Measurements from ENCODE around the gene PLCL1.

Gene PLCL1

GRCh38 chr2:197938555-197938954, 134.2 kb downstream of the PLCL1 start:
- Histone ChIP-seq H3F3A (ENCODE audit: insufficient read depth, low read length) (no peaks in the 10 kb centered on the region), H2AFZ (ENCODE audit: low read length) (no peak overlapping the region), H3K9me2 (ENCODE audit: low read depth, low read length) (no peaks in the 10 kb centered on the region), H3K27me3 (ENCODE audit: insufficient read depth, low read length) (no peaks in the 10 kb centered on the region), H3K79me2 (ENCODE audit: insufficient read depth, low read length) (no peaks in the 10 kb centered on the region), H3K4me2 (ENCODE audit: low read length) (no peak overlapping the region), H3K4me1 (ENCODE audit: insufficient read depth, low read length, severe bottlenecking) (no peaks in the 10 kb centered on the region), H3K36me3 (ENCODE audit: insufficient read depth, low read length) (no peaks in the 10 kb centered on the region), H3K27ac (ENCODE audit: low read depth, low read length, poor library complexity, severe bottlenecking) (no peak overlapping the region), H3K9me3 (ENCODE audit: low read length) (no peaks in the 10 kb centered on the region), H3K9ac (ENCODE audit: low read length) (no peak overlapping the region), H4K20me1 (ENCODE audit: insufficient read depth, low read length) (no peaks in the 10 kb centered on the region), H3K4me3 (ENCODE audit: low read depth, low read length, poor library complexity, severe bottlenecking) (no peak overlapping the region)
- no peak for TF ChIP-seq EZH2 (IDR thresholded peaks at IDR 0.05; ENCODE audit: borderline replicate concordance, low read length)
- TF ChIP-seq CTCF (IDR thresholded peaks at IDR 0.05; ENCODE audit: low read length), result no peak

GRCh38 chr2:197939787-197940186, 135.4 kb downstream of the PLCL1 start:
- no peak for TF ChIP-seq EZH2 (IDR thresholded peaks at IDR 0.05; ENCODE audit: borderline replicate concordance, low read length)
- TF ChIP-seq CTCF (IDR thresholded peaks at IDR 0.05; ENCODE audit: low read length), result no peak
- no peak overlapping the region for H3K27ac ChIP-seq (ENCODE audit: low read depth, low read length, poor library complexity, severe bottlenecking)
- no peaks in the 10 kb centered on the region for H3K9me3 ChIP-seq (ENCODE audit: low read length)
- H3K27me3 ChIP-seq (ENCODE audit: insufficient read depth, low read length), result no peaks in the 10 kb centered on the region
- no peaks in the 10 kb centered on the region for H3K79me2 ChIP-seq (ENCODE audit: insufficient read depth, low read length)
- no peaks in the 10 kb centered on the region for H3F3A ChIP-seq (ENCODE audit: insufficient read depth, low read length)
- H3K9ac ChIP-seq (ENCODE audit: low read length), result no peak overlapping the region
- no peaks in the 10 kb centered on the region for H4K20me1 ChIP-seq (ENCODE audit: insufficient read depth, low read length)
- no peaks in the 10 kb centered on the region for H3K36me3 ChIP-seq (ENCODE audit: insufficient read depth, low read length)
- H3K4me1 ChIP-seq (ENCODE audit: insufficient read depth, low read length, severe bottlenecking), result no peaks in the 10 kb centered on the region
- no peak overlapping the region for H3K4me3 ChIP-seq (ENCODE audit: low read depth, low read length, poor library complexity, severe bottlenecking)
- H3K4me2 ChIP-seq (ENCODE audit: low read length), result no peak overlapping the region
- no peaks in the 10 kb centered on the region for H3K9me2 ChIP-seq (ENCODE audit: low read depth, low read length)
- no peak overlapping the region for H2AFZ ChIP-seq (ENCODE audit: low read length)

GRCh38 chr2:197940382-197940781, 136.0 kb downstream of the PLCL1 start:
- H3K4me1 ChIP-seq (ENCODE audit: insufficient read depth, low read length, severe bottlenecking), result no peaks in the 10 kb centered on the region
- H3K9me3 ChIP-seq (ENCODE audit: low read length), result no peaks in the 10 kb centered on the region
- no peak for TF ChIP-seq CTCF (IDR thresholded peaks at IDR 0.05; ENCODE audit: low read length)
- no peak for TF ChIP-seq EZH2 (IDR thresholded peaks at IDR 0.05; ENCODE audit: borderline replicate concordance, low read length)
- H4K20me1 ChIP-seq (ENCODE audit: insufficient read depth, low read length), result no peaks in the 10 kb centered on the region
- no peaks in the 10 kb centered on the region for H3K27me3 ChIP-seq (ENCODE audit: insufficient read depth, low read length)
- no peaks in the 10 kb centered on the region for H3K9me2 ChIP-seq (ENCODE audit: low read depth, low read length)
- H3K4me3 ChIP-seq (ENCODE audit: low read depth, low read length, poor library complexity, severe bottlenecking), result no peak overlapping the region
- H3K36me3 ChIP-seq (ENCODE audit: insufficient read depth, low read length), result no peaks in the 10 kb centered on the region
- H3K4me2 ChIP-seq (ENCODE audit: low read length), result no peak overlapping the region
- H3K9ac ChIP-seq (ENCODE audit: low read length), result no peak overlapping the region
- H3K79me2 ChIP-seq (ENCODE audit: insufficient read depth, low read length), result no peaks in the 10 kb centered on the region
- H2AFZ ChIP-seq (ENCODE audit: low read length), result no peak overlapping the region
- H3K27ac ChIP-seq (ENCODE audit: low read depth, low read length, poor library complexity, severe bottlenecking), result no peak overlapping the region
- H3F3A ChIP-seq (ENCODE audit: insufficient read depth, low read length), result no peaks in the 10 kb centered on the region
